Natural killer cell (primary cell): ENCODE measurements around the gene SLC36A4. TPM values are rescaled to one million over a fixed set of nuclear protein-coding genes. Genes with fewer than 3 reads are reported as not detected.

Experiments used
- ATAC-seq, 3 donors: fragments of 150-1000 bp in 2 of 3; fragments of 200-7000 bp in 1 of 3; cut with Tn5 transposase; 1 replicate in 1 of 3; 2 replicates in 2 of 3; pipeline ENCODE4 v1.10.0; 2021; ENCODE audit warnings: mild to moderate bottlenecking in 2 of 3, moderate library complexity in 2 of 3
- DNase-seq, 2 donors: peaks; one replicate each; pipeline versions ENCODE4 v3.0.0 to v3.0.0-alpha.2; 2013 to 2021; ENCODE audit warnings: mixed read lengths in 1 of 2
- H3K27ac ChIP-seq: one replicate; pipeline ENCODE4 v1.5.1; 2013; ENCODE audit warnings: mild to moderate bottlenecking, low read length
- H3K27me3 ChIP-seq: one replicate; pipeline ENCODE4 v1.6.1; 2013; ENCODE audit warnings: low read length; ENCODE audit not compliant: control insufficient read depth, insufficient read depth
- H3K36me3 ChIP-seq: one replicate; pipeline ENCODE4 v1.6.1; 2013; ENCODE audit warnings: low read length; ENCODE audit not compliant: control insufficient read depth, insufficient read depth
- H3K4me1 ChIP-seq: one replicate; pipeline ENCODE4 v1.6.1; 2013; ENCODE audit warnings: low read length; ENCODE audit not compliant: control insufficient read depth, insufficient read depth
- H3K4me3 ChIP-seq: one replicate; pipeline ENCODE4 v1.5.1; 2013; ENCODE audit warnings: low read length
- H3K9me3 ChIP-seq: one replicate; pipeline ENCODE4 v1.6.1; 2013; ENCODE audit warnings: low read length; ENCODE audit not compliant: control insufficient read depth, insufficient read depth
- H3K27ac Mint-ChIP-seq, 2 donors: one replicate each; pipeline ENCODE4 v1.8.0; 2022; ENCODE audit warnings: mild to moderate bottlenecking in 2 of 2, mixed read lengths in 2 of 2, moderate library complexity in 1 of 2
- H3K27me3 Mint-ChIP-seq, 2 donors: one replicate each; pipeline ENCODE4 v1.8.0; 2022; ENCODE audit warnings: low read depth in 2 of 2, mixed read lengths in 2 of 2
- H3K36me3 Mint-ChIP-seq: one replicate; pipeline ENCODE4 v1.8.0; 2022; ENCODE audit warnings: mixed read lengths
- H3K4me1 Mint-ChIP-seq, 2 donors: one replicate each; pipeline ENCODE4 v1.8.0; 2022; ENCODE audit warnings: mixed read lengths in 2 of 2
- H3K4me3 Mint-ChIP-seq: one replicate; pipeline ENCODE4 v1.8.0; 2022; ENCODE audit warnings: mild to moderate bottlenecking, moderate library complexity, mixed read lengths
- H3K9me3 Mint-ChIP-seq, 2 donors: one replicate each; pipeline ENCODE4 v1.8.0; 2022; ENCODE audit warnings: mixed read lengths in 2 of 2
- CTCF ChIP-seq: fragments of 200-600 bp; IDR thresholded peaks from one replicate; pipeline ENCODE4 v1.8.0; 2022; ENCODE audit warnings: antibody characterized with exemption
- WGBS: methylation state at CpG from one replicate; pipeline ENCODE4 v1.1.7; 2013; ENCODE audit warnings: missing lambda C conversion rate; ENCODE audit not compliant: insufficient coverage; 5-methylcytosine and 5-hydroxymethylcytosine counted together
- intact Hi-C: fragments of 100-400 bp; cut with micrococcal nuclease; formaldehyde crosslinking; loops from one replicate; pipeline ENCODE4 v1.14.2; 2022
- total RNA-seq, 4 donors: library from RNA; stranded (reverse); fragments of 120-200 nt in 1 of 4; gene quantifications; one replicate each; pipeline versions ENCODE4 v1.2.3 to v1.2.4, GENCODE V29; 2013 to 2022

Gene SLC36A4
- total RNA-seq, 3 donors from 2014 or later (not counting 1 experiment from before 2014, with no cell fraction given): 14.2 to 17.0 (median 14.6) TPM

- Mint-ChIP-seq H3K27ac (no peak overlapping the region), H3K4me1 (no peaks in the 10 kb centered on the region), H3K27me3 (peaks cover 0 to 10% of the 10 kb centered on the region in 2 donors), H3K9me3 (no peaks in the 10 kb centered on the region), H3K4me3 (no peak overlapping the region), H3K36me3 (no peaks in the 10 kb centered on the region)
- Histone ChIP-seq H3K36me3 (no peaks in the 10 kb centered on the region), H3K9me3 (no peaks in the 10 kb centered on the region), H3K27ac (no peak overlapping the region), H3K27me3 (no peaks in the 10 kb centered on the region), H3K4me1 (no peaks in the 10 kb centered on the region), H3K4me3 (no peak overlapping the region)
- intact Hi-C loops: loop anchor here (10.0 kb wide), 1 partner anchor 1275 kb away; no protein-coding TSS in a partner anchor
- TF ChIP-seq CTCF: no peak
- WGBS: 100% methylated on average over 1 of the region's 1 CpG
- ATAC-seq (no peak), DNase-seq (no peak)
Measured at GRCh38 chr11:93229876-93230275, 32.1 kb upstream of the SLC36A4 start.

- ATAC-seq (no peak), DNase-seq (peak in 1 of 2 donors; percentile 52)
- Histone ChIP-seq H3K36me3 (no peaks in the 10 kb centered on the region), H3K27me3 (no peaks in the 10 kb centered on the region), H3K4me1 (no peaks in the 10 kb centered on the region), H3K27ac (no peak overlapping the region), H3K4me3 (no peak overlapping the region), H3K9me3 (no peaks in the 10 kb centered on the region)
- H3K4me1 Mint-ChIP-seq: peaks cover 0 to 5% of the 10 kb centered on the region in 2 donors
- TF ChIP-seq CTCF: peak; percentile 37
- H3K27ac Mint-ChIP-seq: no peak overlapping the region
- 46% methylated on average over 1 of the region's 2 CpGs for WGBS
- intact Hi-C loops: no loop called here
- no peaks in the 10 kb centered on the region for H3K36me3 Mint-ChIP-seq
- H3K9me3 Mint-ChIP-seq: no peaks in the 10 kb centered on the region
- H3K27me3 Mint-ChIP-seq: peaks cover 8 to 15% of the 10 kb centered on the region in 2 donors
- no peak overlapping the region for H3K4me3 Mint-ChIP-seq
Measured at GRCh38 chr11:93225662-93226061, 27.9 kb upstream of the SLC36A4 start.

DNA sequence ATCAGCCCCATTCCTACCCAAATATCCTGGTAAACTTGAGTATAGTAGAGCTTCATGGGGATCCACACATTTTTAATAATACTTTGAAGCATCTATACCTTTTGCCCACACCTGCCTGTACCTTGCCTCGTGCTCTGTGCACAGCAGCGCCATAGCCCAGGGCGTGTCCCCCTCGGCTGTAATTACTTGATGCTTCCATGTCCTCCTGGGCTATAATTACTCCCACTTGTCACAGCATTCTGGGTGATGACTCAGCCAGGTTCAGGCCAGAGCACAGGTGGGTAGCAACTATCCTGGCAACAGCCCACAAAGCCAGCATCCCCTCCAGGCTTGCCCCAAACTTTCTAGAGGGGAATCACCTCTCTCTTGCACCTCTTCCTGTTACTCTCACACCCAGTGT is 23.7 kb upstream of the SLC36A4 start:
- Mint-ChIP-seq H3K36me3 (no peaks in the 10 kb centered on the region), H3K27ac (no peak overlapping the region)

More for the DNA sequence above, 23.7 kb upstream of the SLC36A4 start:
- H3K4me3 ChIP-seq: no peak overlapping the region
- no peak for TF ChIP-seq CTCF
- intact Hi-C loops: no loop called here
- H3K9me3 ChIP-seq: no peaks in the 10 kb centered on the region
- no peaks in the 10 kb centered on the region for H3K36me3 ChIP-seq
- peaks cover 16 to 32% of the 10 kb centered on the region in 2 donors for H3K27me3 Mint-ChIP-seq
- no peaks in the 10 kb centered on the region for H3K9me3 Mint-ChIP-seq
- peaks cover 0 to 5% of the 10 kb centered on the region in 2 donors for H3K4me1 Mint-ChIP-seq
- H3K27me3 ChIP-seq: no peaks in the 10 kb centered on the region
- WGBS: 80% methylated on average over 4 of the region's 4 CpGs
- ATAC-seq: no peak
- no peak overlapping the region for H3K4me3 Mint-ChIP-seq
- H3K4me1 ChIP-seq: no peaks in the 10 kb centered on the region
- DNase-seq: no peak
- no peak overlapping the region for H3K27ac ChIP-seq
